ENCODE data around the gene SCAF1.

The SCAF1 gene

DNA sequence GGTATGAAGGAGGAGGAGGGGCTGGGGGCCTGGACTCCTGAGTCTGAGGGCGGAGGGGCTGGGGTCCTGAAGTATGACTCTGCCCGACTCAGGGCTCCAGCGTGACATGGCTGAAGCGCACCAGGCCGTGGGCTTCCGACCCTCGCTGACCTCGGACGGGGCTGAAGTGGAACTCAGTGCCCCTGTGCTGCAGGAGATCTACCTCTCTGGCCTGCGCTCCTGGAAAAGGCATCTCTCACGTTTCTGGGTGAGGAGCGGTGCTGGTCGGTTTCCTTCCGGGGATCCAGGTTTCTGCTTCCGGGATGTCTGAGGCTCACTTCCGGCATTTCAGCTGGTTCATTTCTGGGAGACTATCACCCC is 50.1 kb downstream of the SCAF1 start:
- DNase-seq (ENCODE audit: low read depth, low spot score) = no peak
- H3K4me3 ChIP-seq (ENCODE audit: low read depth, low read length) = peak overlapping the region; percentile 64
- ChIA-PET POLR2A (no interaction called here), CTCF (interaction anchor here (0.9 to 4.2 kb wide), 5 partner anchors 11 to 26 kb away, joined by 3 to 27 read pairs (median 8); no protein-coding TSS in a partner anchor)
- TF ChIP-seq, protein P1, sequence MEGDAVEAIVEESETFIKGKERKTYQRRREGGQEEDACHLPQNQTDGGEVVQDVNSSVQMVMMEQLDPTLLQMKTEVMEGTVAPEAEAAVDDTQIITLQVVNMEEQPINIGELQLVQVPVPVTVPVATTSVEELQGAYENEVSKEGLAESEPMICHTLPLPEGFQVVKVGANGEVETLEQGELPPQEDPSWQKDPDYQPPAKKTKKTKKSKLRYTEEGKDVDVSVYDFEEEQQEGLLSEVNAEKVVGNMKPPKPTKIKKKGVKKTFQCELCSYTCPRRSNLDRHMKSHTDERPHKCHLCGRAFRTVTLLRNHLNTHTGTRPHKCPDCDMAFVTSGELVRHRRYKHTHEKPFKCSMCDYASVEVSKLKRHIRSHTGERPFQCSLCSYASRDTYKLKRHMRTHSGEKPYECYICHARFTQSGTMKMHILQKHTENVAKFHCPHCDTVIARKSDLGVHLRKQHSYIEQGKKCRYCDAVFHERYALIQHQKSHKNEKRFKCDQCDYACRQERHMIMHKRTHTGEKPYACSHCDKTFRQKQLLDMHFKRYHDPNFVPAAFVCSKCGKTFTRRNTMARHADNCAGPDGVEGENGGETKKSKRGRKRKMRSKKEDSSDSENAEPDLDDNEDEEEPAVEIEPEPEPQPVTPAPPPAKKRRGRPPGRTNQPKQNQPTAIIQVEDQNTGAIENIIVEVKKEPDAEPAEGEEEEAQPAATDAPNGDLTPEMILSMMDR (IDR thresholded peaks at IDR 0.05; ENCODE audit: insufficient read depth, low read length, missing control alignments) = no peak

DNA sequence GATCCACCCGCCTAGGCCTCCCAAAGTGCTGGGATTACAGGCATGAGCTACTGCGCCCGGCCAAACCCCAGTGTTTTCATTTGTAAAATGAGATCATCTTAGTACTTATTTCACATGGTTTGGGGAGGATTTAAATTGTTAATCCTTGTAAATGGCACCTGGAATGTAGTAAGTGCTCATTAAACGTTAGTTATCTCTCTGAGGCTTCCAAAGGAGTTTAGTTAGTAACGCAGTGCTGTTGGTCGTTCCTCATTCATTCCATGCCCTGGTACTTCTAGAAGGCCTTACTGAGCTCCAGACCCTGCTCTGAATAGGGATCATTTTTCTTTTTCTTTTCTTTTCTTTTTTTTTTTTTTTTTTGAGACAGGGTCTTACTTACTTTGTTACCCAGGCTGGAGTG is 54.1 kb downstream of the SCAF1 start:
- TF ChIP-seq, protein P1 (IDR thresholded peaks at IDR 0.05; ENCODE audit: insufficient read depth, low read length, missing control alignments) = no peak
- no peak for DNase-seq (ENCODE audit: low read depth, low spot score)
- CTCF ChIA-PET = interaction anchor here (2.5 kb wide), 1 partner anchor 15 kb away, joined by 8 read pairs; no protein-coding TSS in a partner anchor
- POLR2A ChIA-PET = interaction anchor here (0.8 kb wide), 1 partner anchor 154 kb away, joined by 5 read pairs; no protein-coding TSS in a partner anchor
- no peak overlapping the region for H3K4me3 ChIP-seq (ENCODE audit: low read depth, low read length)

DNA sequence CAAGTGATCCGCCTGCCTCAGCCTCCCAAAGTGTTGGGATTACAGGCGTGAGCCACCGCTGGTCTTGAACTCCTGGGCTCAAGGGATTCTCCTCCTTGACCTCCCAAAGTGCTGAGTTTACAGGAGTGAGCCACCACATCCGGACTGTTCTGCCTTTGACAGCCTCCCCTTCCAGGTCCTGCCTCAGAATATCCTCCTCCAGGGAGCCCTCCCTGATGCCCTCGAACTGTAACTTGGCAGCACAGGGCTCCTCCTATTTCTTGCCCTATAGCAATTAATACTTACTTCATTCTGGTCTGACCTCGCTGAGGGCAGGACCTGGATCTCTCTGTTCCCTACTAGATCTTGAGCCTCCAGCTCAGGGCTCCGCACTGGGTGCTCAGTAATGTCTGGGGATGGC is 54.9 kb downstream of the SCAF1 start:
- CTCF ChIA-PET = interaction anchor here (2.5 kb wide), 1 partner anchor 15 kb away, joined by 8 read pairs; no protein-coding TSS in a partner anchor
- H3K4me3 ChIP-seq (ENCODE audit: low read depth, low read length) = no peak overlapping the region
- DNase-seq (ENCODE audit: low read depth, low spot score) = no peak
- POLR2A ChIA-PET = no interaction called here
- TF ChIP-seq, protein P1 (IDR thresholded peaks at IDR 0.05; ENCODE audit: insufficient read depth, low read length, missing control alignments) = no peak

DNA sequence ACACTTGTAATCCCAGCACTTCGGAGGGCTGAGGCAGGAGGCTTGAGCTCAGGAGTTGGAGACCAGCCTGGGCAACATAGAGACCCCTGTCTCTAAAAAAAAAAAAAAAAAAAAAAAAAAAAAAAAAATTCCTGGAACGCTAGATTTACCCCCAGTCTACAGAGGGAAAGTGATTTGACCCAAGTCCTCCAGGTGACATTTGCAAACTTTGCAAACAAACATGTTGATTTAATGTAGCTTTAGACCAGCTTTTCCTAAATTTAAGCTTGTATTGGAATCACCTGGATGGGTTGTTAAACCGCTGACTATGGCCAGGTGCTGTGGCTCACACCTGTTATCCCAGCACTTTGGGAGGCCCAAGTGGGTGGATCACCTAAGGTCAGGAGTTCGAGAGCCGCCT is 57.4 kb downstream of the SCAF1 start:
- TF ChIP-seq, protein P1 (IDR thresholded peaks at IDR 0.05; ENCODE audit: insufficient read depth, low read length, missing control alignments) = no peak
- DNase-seq (ENCODE audit: low read depth, low spot score) = no peak
- H3K4me3 ChIP-seq (ENCODE audit: low read depth, low read length) = no peak overlapping the region
- POLR2A ChIA-PET = interaction anchor here (0.6 kb wide), 1 partner anchor 698 kb away, joined by 3 read pairs; no protein-coding TSS in a partner anchor
- CTCF ChIA-PET = interaction anchor here (1.4 to 2.3 kb wide), 4 partner anchors 11 to 21 kb away, joined by 4 to 5 read pairs (median 5); no protein-coding TSS in a partner anchor

DNA sequence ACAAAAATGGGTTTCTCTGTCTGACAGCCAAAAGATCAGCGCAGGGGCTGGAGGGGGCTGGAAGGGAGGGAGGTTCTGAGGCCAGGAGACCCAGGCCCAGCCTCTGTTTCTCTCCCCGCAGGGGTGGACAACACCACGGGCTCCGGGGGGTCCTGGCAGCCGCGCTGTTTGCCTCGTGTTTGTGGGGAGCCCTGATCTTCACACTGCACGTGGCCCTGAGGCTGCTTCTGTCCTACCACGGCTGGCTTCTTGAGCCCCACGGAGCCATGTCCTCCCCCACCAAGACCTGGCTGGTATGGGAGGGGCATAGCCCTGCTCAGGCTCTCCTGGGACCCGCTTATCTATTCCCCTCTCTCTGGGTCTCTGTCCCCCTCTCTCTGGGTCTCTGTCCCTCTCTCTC is 58.6 kb downstream of the SCAF1 start:
- TF ChIP-seq, protein P1 (IDR thresholded peaks at IDR 0.05; ENCODE audit: insufficient read depth, low read length, missing control alignments) = no peak
- ChIA-PET CTCF (interaction anchor here (1.0 to 1.6 kb wide), 2 partner anchors 13 to 17 kb away, joined by 4 to 5 read pairs; no protein-coding TSS in a partner anchor), POLR2A (no interaction called here)
- no peak for DNase-seq (ENCODE audit: low read depth, low spot score)
- H3K4me3 ChIP-seq (ENCODE audit: low read depth, low read length) = no peak overlapping the region

DNA sequence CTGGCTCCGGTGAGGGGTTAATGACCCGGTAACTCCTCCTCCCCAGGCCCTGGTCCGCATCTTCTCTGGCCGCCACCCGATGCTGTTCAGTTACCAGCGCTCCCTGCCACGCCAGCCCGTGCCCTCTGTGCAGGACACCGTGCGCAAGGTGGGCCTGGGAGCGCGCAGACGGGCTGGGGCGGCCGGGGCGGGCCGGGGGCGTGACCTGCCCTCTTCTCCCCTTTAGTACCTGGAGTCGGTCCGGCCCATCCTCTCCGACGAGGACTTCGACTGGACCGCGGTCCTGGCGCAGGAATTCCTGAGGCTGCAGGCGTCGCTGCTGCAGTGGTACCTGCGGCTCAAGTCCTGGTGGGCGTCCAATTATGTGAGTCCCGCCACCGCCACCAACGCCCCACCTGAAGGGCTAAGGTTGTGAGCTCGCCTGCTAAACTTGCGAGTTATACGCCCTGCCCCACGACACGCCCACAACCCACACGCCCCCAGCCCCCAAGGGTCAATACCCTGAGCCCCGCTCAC is 59.3 kb downstream of the SCAF1 start:
- H3K4me3 ChIP-seq (ENCODE audit: low read depth, low read length) = no peak overlapping the region
- POLR2A ChIA-PET = no interaction called here
- DNase-seq (ENCODE audit: low read depth, low spot score) = no peak
- CTCF ChIA-PET = interaction anchor here (4.7 kb wide), 1 partner anchor 16 kb away, joined by 25 read pairs; no protein-coding TSS in a partner anchor
- TF ChIP-seq, protein P1 (IDR thresholded peaks at IDR 0.05; ENCODE audit: insufficient read depth, low read length, missing control alignments) = no peak

Measured in AG04449 (cell line).